ENCODE data around the gene NXF3.
"Not testable (repeated sequence)": the region's sequence is repeated elsewhere in the genome, so short reads cannot be mapped to it uniquely, and the experiment has no call there.

The NXF3 gene

GRCh38 chrX:103033371-103033770 lies 59.6 kb downstream of the NXF3 start:
- DNase-seq (ENCODE audit: low read depth) = not testable (repeated sequence)

Data from stromal cell of bone marrow (primary cell).